ENCODE results near the gene CKS1B.

Gene CKS1B

DNA sequence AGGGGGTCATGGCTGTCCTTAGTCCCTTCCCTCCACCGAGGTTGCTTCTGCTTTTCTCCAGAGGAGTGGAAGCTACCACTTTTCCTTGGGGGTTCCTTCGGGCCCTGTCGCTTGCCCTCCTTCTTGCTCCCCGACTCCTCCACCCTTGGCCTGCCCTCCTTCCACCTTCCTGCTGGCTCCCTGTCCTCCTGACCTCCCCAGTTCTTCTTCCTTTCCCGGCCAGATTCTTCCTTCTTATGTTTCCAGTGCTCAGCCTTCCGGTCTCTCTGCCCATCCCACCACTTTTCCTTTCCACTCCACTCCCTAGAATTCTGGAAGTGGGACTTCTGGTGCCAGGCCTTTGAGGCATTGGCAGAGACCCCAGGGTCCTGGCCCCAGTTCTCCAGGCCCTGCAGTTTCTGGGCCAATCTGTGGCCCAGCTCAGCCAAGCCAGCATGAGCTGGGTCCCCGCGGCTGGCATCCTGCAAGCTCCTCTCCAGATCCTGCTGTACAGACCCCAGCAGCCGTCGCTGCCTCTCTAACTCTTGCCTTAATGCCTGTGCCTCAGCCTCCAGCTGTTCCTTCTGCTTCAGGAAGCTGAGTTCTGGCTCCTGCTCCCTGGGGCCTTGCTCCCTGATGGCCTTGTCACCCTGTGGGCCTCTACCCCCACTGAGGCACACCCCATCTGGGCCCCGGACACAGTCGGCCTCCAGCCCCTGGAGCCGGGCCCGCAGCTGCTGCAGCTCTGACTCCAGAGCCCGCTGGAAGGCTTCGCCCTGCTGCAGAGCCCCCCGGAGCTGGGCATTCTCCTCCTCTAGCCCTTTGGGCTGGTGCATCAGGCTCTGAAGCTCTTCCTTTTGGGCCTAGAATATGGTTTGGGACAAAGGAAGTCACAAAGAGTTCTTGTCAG is 28.3 kb upstream of the CKS1B start:
- no peak for DNase-seq (ENCODE audit: low read depth)

GRCh38 chr1:154948079-154948478 is 26.4 kb upstream of the CKS1B start:
- DNase-seq (ENCODE audit: low read depth): no peak

GRCh38 chr1:154951901-154952657 is 22.4 kb upstream of the CKS1B start:
- no peak for DNase-seq (ENCODE audit: low read depth)

GRCh38 chr1:154952664-154953063 is 21.8 kb upstream of the CKS1B start:
- no peak for DNase-seq (ENCODE audit: low read depth)

GRCh38 chr1:154953611-154954038 is 20.9 kb upstream of the CKS1B start:
- DNase-seq (ENCODE audit: low read depth): no peak

DNA sequence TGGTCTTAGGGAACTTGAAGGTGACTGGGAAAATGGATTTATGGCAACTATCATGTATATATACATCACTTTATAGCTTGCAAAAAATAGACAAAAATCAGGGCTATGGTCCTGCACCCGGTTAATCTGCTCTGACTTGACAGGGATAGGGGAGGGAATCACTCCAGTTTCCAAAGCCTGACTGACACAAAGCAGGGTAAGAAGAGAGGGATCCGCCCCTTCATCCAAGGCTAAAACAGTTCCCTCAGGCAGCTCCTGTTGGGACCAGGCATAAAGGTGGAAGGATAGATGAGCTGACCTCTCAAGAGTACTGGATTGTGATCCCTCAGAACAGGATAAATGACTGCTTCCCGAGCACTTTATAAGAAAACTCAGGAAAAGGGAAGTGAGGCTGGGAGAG is 19.9 kb upstream of the CKS1B start:
- DNase-seq (ENCODE audit: low read depth): no peak

DNA sequence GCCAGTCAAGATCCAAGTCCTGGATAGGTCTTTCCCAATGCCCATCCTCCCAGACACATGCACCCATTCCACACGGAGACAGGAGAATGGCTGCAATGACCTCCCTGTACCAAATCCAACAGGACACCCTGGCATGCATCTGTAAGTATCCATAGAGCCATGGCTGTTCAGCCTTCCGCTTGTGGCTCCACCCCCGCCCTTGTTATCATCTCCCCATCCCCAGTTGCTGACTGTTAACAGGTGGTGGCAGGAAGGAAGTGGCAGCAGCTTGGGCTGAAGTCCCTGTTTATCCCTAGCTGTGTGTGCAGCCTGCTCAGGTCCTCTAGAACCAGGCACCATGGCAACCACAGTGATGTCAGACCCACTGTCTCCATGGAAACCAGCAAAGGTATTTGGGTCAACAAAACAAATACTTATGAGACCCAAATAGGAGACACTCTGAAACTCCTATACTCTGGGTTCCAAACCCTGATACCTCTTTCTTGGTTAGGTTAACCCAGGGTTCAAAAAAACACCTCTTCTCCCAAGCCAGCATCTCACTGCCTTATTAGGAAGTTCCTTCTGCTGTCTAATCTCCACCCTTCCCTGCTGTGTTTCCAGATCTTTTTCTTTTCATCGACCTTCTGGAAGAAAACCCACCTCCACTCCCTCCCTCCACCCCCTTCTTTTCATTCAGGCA is 19.3 kb upstream of the CKS1B start:
- peak; percentile 80 for DNase-seq (ENCODE audit: low read depth)

- DNase-seq (ENCODE audit: low read depth): peak; percentile 68
Measured at GRCh38 chr1:154955718-154956543, 18.6 kb upstream of the CKS1B start, which contains the start of gene PBXIP1. TSS of gene PBXIP1 (minus strand) at chr1:154956099. CDS start at chr1:154953721, 2,378 bp downstream.

- DNase-seq (ENCODE audit: low read depth): no peak
Measured at GRCh38 chr1:154956544-154956941, 17.9 kb upstream of the CKS1B start.

- no peak for DNase-seq (ENCODE audit: low read depth)
Measured at GRCh38 chr1:154957091-154957657, 17.3 kb upstream of the CKS1B start.

DNA sequence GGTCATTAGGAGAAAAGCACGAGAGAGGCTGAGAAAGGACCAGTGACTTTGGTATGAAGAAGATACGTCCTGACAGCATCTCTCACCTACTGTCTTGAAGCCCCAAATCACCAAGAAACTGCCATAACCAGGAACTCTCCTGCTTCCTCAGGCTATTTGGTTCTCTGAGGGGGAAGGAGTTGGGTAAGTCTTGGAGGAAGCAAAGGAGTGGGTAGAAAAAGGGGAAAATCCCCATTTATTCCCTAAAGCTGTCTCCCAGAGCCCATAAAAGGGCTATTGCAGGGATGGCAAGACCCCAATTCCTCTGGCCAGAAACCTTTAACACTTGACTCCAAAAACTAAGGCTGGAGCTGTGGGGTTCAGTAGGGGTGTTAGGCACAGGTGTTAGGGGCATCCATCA is 16.4 kb upstream of the CKS1B start:
- no peak for DNase-seq (ENCODE audit: low read depth)

DNA sequence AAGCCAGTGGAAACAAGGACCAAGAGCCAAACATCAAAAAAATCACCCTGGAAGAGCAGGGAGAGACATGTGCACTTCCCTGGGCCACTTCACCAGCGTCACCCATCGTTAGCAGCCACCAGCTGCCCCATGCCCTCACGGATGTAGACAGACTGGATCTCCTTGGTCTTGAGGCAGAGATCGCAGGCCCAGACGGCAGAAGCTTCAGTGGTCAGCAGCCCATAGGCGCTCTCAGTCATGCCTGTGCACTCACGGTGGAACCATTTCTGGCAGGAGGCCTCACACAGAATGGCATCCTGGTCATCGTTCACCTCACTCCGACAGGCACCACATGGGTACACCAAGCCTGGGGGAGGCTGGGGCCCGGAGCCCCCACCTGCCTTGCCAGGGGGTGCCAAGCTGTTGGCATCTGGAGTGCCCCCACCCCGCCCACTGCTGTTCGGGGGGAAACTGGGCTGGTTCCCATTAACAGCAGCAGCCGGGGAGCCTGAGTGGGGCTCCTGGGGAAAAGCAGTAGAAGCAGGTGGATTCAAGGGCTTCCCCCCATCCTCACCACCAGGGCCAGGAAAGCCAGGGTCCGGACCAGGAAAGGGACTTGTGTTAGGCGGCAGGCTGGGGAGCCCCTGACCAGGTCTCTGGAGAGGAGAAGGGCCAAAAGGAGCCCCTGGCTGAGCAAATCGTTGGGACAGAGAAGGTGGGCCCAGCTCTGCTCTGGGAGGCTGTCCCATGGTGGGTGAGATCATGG is 15.6 kb upstream of the CKS1B start:
- no peak for DNase-seq (ENCODE audit: low read depth)

GRCh38 chr1:154959426-154959780 is 15.1 kb upstream of the CKS1B start:
- DNase-seq (ENCODE audit: low read depth): no peak

GRCh38 chr1:154960446-154961136 is 13.9 kb upstream of the CKS1B start:
- DNase-seq (ENCODE audit: low read depth): no peak

DNA sequence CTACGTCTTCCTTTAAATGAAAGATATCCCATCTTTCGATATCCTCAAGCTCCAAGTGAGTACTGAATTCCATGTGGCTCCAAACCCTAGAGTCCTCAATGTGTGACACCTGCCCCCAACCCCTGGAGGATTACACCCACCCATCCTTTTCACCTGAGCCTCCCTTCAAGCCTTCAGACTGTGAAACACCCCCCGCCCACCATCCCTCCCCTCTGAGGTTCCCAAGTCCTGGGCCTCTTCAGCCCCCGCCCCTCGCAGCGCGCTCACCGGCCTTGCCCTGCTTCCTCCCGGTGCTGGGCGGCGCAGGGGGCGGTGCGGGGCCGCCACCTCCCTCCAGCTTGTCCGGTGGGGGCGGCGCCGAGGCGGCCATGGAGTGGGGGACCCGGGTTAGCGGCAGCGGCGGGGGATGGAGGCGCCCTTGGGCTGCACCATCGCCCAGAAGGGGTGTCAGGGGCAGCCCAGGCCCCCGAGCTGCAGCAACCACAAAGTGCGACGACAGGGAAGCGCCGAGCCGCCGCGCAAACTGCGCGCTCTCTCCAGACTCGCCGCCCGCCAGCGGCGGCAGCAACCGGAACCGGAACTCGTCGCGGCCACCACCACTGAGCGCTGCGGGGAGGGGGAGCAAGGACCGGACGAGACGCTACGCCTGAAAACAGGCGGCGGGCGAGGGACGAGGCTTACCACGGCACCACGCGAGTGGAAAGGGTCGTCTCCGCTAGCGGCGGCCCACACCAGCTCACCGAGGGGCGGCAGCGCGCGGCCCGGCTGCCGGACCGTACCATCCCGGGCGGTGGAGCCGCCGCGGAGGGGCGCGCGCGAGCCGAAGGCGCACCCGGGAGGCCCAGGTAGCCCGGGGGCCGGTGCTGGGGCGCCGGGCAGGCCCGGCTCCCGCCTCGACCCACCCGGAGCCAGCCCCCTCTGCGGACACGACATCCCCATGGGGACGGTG is 13.0 kb upstream of the CKS1B start, which contains the start of gene PYGO2:
PYGO2 (minus strand) TSS at position 576 of the 949 bp plus-strand sequence; CDS start at position 370, 206 bp downstream.
- DNase-seq (ENCODE audit: low read depth): peak; percentile 44

DNA sequence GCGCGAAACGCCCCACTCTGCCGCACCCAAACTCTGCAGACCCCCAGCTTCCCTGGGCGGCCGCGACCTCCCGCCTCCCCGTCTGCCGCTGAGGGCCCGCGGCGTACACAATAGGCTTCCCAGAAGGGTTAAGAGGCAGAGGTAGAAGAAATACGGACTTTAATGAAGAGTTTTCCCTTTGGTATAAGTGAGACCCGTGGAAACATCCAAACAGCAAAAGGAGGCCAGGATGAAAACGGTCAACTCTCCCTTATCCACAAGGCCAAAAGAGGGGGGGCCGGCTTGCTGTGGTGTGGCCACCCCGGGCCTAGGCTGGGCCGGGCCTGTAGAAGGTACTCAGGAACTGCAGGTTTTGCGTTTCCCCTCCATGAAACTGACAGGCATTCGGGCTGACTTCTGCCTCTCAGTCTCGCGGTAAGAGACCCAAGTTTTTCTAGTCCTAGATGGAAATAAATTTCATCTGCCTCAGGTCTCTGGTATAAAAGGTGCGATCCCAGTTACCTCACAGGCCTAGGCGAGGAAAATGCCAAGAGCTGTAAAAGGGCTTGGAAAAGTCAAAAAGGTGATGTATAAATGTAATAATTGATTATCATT is 12.2 kb upstream of the CKS1B start:
- DNase-seq (ENCODE audit: low read depth): no peak

- DNase-seq (ENCODE audit: low read depth): no peak
Measured at GRCh38 chr1:154962795-154963330, 11.6 kb upstream of the CKS1B start.

GRCh38 chr1:154963643-154964042 is 10.8 kb upstream of the CKS1B start:
- no peak for DNase-seq (ENCODE audit: low read depth)
